GM20000 (cell line): ENCODE data around the gene CFAP221.

Experiments used
- DNase-seq: peaks from one replicate; pipeline ENCODE4 v3.0.0; 2012; ENCODE audit warnings: low spot score
- TF ChIP-seq, protein P1 (sequence below): IDR thresholded peaks from 2 replicates; pipeline ENCODE4 v1.5.1; 2012; ENCODE audit warnings: mild to moderate bottlenecking, control low read depth; ENCODE audit errors: extremely low read depth, missing control alignments

CFAP221 gene

DNA sequence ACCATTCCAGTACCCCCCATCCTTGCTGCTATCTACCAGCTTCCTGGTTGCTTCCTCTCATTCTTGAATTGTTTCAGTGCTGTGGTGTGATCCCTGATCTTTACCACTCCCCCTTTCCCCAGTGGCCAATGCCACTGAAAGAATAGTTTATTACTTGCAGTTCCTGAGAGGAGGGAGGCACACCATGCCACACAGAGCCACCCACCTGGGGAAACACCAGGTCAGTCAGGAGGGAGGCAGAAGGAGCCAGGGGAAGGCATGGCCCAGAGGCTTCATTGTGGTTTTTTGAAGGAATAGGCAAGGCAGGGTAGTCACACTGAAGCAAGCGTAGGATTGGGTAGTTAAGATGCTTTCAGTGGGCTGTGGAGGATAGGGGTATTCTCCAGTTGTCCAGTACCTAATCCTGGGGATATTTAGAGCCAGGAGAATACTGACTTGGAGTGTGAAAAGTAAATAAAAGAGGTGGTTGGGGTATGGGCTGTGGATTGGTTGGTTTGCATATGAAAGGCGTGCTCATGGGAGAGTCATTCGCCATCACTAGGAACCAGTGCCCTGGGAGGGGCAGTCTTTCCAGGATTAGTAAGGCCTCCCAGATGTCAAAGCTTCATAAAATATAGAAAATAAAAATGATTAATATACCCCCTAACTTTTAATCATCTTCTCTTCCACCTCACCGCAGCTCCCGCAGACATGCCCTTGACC is 128.1 kb downstream of the CFAP221 start:
- no peak for DNase-seq
- TF ChIP-seq, protein P1, sequence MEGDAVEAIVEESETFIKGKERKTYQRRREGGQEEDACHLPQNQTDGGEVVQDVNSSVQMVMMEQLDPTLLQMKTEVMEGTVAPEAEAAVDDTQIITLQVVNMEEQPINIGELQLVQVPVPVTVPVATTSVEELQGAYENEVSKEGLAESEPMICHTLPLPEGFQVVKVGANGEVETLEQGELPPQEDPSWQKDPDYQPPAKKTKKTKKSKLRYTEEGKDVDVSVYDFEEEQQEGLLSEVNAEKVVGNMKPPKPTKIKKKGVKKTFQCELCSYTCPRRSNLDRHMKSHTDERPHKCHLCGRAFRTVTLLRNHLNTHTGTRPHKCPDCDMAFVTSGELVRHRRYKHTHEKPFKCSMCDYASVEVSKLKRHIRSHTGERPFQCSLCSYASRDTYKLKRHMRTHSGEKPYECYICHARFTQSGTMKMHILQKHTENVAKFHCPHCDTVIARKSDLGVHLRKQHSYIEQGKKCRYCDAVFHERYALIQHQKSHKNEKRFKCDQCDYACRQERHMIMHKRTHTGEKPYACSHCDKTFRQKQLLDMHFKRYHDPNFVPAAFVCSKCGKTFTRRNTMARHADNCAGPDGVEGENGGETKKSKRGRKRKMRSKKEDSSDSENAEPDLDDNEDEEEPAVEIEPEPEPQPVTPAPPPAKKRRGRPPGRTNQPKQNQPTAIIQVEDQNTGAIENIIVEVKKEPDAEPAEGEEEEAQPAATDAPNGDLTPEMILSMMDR: no peak

DNA sequence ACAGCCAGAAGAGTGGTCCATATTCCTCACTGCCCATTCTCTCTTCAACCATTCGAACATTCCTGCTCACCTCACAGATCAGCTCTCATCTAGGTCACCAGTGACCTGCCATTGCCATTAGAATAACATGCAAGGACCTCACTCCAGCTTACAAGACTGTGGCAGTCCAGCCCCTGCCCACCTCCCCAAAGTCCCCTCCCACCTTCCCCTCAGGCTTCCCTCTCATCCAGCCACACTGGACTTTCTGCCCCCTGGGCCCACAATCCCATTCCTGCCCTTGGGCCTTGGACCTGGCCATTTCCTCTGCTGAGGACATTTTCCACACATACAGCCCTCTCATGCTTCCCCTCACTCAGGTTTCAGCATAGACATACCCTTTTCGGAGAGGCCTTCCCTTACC is 129.5 kb downstream of the CFAP221 start:
- TF ChIP-seq, protein P1: no peak
- no peak for DNase-seq

DNA sequence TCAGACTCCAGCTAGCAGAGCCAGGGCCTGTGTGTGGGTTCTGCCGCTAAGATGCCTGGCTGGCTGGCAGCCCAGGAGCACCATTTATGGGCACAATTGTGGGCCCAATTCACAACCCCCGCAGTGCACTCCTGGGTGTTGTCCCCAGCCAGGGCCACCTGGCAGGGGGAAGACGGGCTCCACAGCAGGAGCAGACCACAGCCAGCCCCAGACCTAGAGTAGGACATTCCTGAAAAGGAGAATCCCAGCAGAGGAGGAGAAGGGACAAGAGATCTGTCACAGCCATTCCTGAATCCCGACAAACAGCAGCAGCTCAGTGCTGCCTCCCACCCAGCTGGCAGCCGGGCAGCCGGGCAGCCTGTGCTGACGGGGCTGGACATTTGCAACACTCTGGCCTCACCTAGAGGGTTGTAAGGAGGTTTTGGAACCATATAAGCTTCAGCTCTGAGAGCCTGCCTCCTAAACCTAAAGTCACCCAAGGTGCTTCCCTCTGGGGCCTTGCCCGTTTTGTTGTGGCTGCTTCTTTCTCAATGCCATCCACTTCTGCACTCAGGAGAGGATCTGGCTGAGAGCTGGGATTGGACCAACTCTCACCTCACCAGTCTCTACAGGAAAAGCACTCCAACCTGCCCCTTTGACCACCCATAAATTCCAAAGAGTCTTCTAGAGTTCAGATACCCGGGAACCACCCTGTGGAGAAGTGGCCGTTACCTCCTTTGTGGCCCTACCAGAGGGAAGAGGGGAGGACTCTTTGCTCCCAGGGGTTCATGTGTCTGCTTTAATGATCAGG is 130.7 kb downstream of the CFAP221 start:
- TF ChIP-seq, protein P1: no peak
- no peak for DNase-seq

DNA sequence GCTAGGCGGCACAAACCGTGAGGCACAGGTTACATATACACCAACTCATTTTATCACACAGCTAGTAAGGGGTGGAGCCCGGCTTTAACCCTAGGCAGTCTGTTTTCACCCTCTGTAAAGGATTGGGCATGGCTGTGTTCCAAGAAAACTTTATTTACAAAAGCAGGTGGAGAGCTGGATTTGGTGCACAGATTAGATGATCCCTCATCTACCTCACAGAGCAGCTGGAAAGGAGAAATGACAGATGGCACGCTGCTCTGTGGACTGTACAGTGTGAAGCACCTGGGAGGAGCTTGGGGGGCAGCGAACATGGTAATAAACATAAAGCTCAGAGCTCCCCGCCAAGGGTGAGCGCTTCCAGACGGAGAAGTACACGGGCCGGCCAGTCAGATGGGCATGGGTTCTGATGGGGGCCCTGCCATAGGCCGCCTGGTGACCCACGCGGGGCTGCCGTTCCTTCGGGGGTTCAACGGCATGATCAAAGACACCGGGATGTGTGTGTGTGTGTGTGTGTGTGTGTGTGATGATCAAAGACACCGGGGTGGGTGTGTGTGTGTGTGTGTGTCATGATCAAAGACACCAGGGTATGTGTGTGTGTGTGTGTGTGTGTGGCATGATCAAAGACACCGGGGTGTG is 133.9 kb downstream of the CFAP221 start:
- DNase-seq: no peak
- TF ChIP-seq, protein P1: no peak

DNA sequence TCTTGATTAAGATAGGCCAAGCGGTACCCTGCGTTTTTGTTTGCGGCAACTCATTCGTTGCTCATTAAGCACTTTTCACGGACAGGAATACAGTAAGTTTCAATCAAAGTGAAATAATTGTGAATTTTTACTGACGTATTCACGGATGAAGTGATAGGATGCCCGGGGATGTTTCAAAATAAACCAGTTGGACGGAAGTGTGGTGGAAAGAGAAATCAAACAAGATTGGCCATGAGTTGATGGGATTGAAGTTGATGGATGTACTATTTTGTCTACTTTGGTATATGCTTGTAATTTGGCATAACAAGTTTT is 135.2 kb downstream of the CFAP221 start:
- TF ChIP-seq, protein P1: no peak
- DNase-seq: no peak

DNA sequence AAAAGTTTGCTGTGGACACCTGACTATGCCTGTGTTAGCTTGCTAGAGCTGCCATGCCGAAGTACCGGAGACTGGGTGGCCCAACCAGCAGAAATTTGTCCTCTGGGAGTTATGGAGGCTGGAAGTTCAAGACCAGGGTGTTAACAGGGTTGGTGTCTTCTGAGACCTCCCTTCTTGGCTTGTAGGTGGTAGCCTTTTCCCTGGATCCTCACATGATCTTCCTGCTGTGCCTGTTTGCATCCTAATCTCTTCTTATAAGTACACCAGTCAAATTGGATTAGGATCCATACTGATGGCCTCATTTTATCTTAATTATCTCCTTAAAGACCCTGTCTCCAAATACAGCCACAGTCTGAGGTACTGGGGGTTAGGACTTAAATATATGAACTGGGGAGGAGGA is 135.6 kb downstream of the CFAP221 start:
- TF ChIP-seq, protein P1: no peak
- no peak for DNase-seq

DNA sequence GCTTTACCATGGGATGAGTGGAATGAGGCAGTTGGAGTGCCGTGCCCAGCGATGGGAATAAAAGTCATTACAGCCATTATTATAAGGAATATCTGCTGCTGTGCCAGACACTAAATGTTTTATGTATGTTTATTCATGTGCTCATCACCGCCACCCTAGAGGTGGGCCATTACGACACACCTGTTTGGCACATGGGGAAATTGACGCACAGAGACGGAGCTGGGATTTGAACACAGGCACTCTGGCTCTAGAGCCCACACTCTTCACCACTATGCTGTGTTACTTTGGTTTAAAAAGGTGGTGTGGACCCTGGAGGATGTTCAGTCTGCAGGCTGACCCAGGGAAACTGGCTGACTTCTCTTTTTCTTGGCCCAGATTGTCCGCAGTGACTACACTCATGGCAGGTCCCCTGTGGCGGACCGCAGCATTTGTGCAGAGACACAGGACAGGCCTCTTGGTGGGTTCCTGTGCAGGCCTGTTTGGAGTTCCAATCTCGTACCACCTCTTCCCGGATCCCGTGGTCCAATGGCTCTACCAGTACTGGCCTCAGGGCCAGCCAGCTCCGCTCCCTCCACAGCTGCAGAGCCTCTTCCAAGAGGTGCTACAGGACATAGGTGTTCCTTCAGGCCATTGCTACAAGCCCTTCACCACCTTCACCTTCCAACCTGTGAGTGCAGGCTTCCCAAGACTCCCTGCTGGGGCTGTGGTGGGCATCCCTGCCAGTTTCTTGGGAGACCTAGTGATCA is 136.4 kb downstream of the CFAP221 start:
- TF ChIP-seq, protein P1: no peak

More for the DNA sequence above, 136.4 kb downstream of the CFAP221 start:
- no peak for DNase-seq
